H1 (cell line): ENCODE results near the gene CST9L. TPM values are rescaled to one million over a fixed set of nuclear protein-coding genes. Genes with fewer than 3 reads are reported as not detected.

Experiments used
- CTCF ChIA-PET: fragments of 300-600 bp; sonication (Branson Sonifier 250); formaldehyde crosslinking; loops from one replicate; lab custom pipeline; 2021; ENCODE audit not compliant: partially characterized antibody; lab: Charles Lee
- POLR2A ChIA-PET: fragments of 300-600 bp; sonication (Branson Sonifier 250); formaldehyde crosslinking; loops from one replicate; lab custom pipeline; 2021; ENCODE audit warnings: inconsistent platforms; ENCODE audit not compliant: partially characterized antibody; lab: Charles Lee
- DNase-seq, 2 experiments: peaks; one replicate each; pipeline versions ENCODE4 v3.0.0 to v3.0.0-alpha.2; 2010 to 2022; ENCODE audit warnings: low spot score in 2 of 2, low read depth in 1 of 2, mixed read lengths in 1 of 2
- FAIRE-seq: peaks from 2 replicates; lab custom pipeline; 2011; peaks lifted over from hg19 to GRCh38; lab: Jason Lieb, UNC
- H2AFZ ChIP-seq: 2 replicates; pipeline ENCODE4 v1.8.1; 2012; ENCODE audit warnings: low read length, inconsistent platforms
- H2AK5ac ChIP-seq: 2 replicates; pipeline ENCODE4 v1.6.1; 2013; ENCODE audit warnings: low read depth, low read length
- H2BK120ac ChIP-seq: replicated peaks from 2 replicates; pipeline ENCODE3; 2013; ENCODE audit warnings: low read depth, low read length, inconsistent platforms
- H2BK12ac ChIP-seq: 2 replicates; pipeline ENCODE4 v1.6.1; 2013; ENCODE audit warnings: low read depth, low read length
- H2BK15ac ChIP-seq: 2 replicates; pipeline ENCODE4 v1.6.1; 2013; ENCODE audit warnings: low read length
- H2BK20ac ChIP-seq: 2 replicates; pipeline ENCODE4 v1.6.1; 2013; ENCODE audit warnings: low read length
- H2BK5ac ChIP-seq: 2 replicates; pipeline ENCODE4 v1.6.1; 2013; ENCODE audit warnings: low read depth, low read length
- H3K14ac ChIP-seq: 2 replicates; pipeline ENCODE4 v1.6.1; 2013; ENCODE audit warnings: inconsistent platforms; ENCODE audit not compliant: insufficient read length
- H3K18ac ChIP-seq: 2 replicates; pipeline ENCODE4 v1.6.1; 2013; ENCODE audit warnings: low read length; ENCODE audit errors: extremely low read depth
- H3K23ac ChIP-seq: 2 replicates; pipeline ENCODE4 v1.6.1; 2013; ENCODE audit warnings: inconsistent platforms; ENCODE audit not compliant: insufficient read length
- H3K23me2 ChIP-seq: 2 replicates; pipeline ENCODE4 v1.6.1; 2013; ENCODE audit warnings: low read depth, low read length
- H3K27ac ChIP-seq: 2 replicates; pipeline ENCODE4 v1.6.1; 2011; ENCODE audit warnings: low read depth, low read length, inconsistent platforms
- H3K27me3 ChIP-seq, 4 experiments: replicated peaks in 1 of 4; 1 replicate in 1 of 4; 2 replicates in 3 of 4; pipeline versions ENCODE4 v1.6.1 to v1.8.1; 2011 to 2013; ENCODE audit warnings: low read length in 3 of 4, mild to moderate bottlenecking in 3 of 4, inconsistent platforms in 2 of 4, mixed read lengths in 2 of 4, moderate library complexity in 1 of 4; ENCODE audit not compliant: control insufficient read depth in 3 of 4, insufficient read depth in 3 of 4; ENCODE audit errors: extremely low read depth in 1 of 4
- H3K36me3 ChIP-seq, 4 experiments: 2 replicates each; pipeline versions ENCODE4 v1.6.1 to v1.8.1; 2011 to 2013; ENCODE audit warnings: mild to moderate bottlenecking in 4 of 4, low read length in 3 of 4, moderate library complexity in 2 of 4, control low read depth in 1 of 4, inconsistent platforms in 1 of 4; ENCODE audit not compliant: insufficient read depth in 4 of 4, control insufficient read depth in 2 of 4
- H3K4ac ChIP-seq: replicated peaks from 2 replicates; pipeline ENCODE3; 2013; ENCODE audit warnings: low read length, low read depth, mixed read lengths, inconsistent platforms; ENCODE audit not compliant: insufficient read length
- H3K4me1 ChIP-seq, 4 experiments: replicated peaks in 1 of 4; 1 replicate in 1 of 4; 2 replicates in 3 of 4; pipeline versions ENCODE4 v1.6.1 to v1.8.1; 2011 to 2013; ENCODE audit warnings: low read length in 3 of 4, inconsistent platforms in 2 of 4, mixed read lengths in 1 of 4; ENCODE audit not compliant: insufficient read depth in 4 of 4, control insufficient read depth in 3 of 4
- H3K4me2 ChIP-seq, 2 experiments: 2 replicates each; pipeline versions ENCODE4 v1.6.1 to v1.8.1; 2011 to 2013; ENCODE audit warnings: low read depth in 2 of 2, low read length in 2 of 2, control low read depth in 1 of 2, inconsistent platforms in 1 of 2, mild to moderate bottlenecking in 1 of 2; ENCODE audit not compliant: insufficient read depth in 1 of 2
- H3K4me3 ChIP-seq, 4 experiments: fragments of 200-600, 300-600 bp in 1 of 4; sonication (generic), shearing (Covaris generic), sonication (Bioruptor Twin) in 1 of 4; 2 replicates each; pipeline versions ENCODE4 v1.5.1 to v1.8.1; 2011 to 2016; ENCODE audit warnings: low read length in 4 of 4, low read depth in 3 of 4, control low read depth in 2 of 4, inconsistent platforms in 2 of 4, mild to moderate bottlenecking in 2 of 4, mixed read lengths in 1 of 4, moderate library complexity in 1 of 4; ENCODE audit not compliant: insufficient read depth in 2 of 4; ENCODE audit errors: extremely low read depth in 1 of 4
- H3K56ac ChIP-seq: replicated peaks from 2 replicates; pipeline ENCODE3; 2013; ENCODE audit warnings: low read depth, mild to moderate bottlenecking, mixed read lengths, low read length, inconsistent platforms; ENCODE audit not compliant: insufficient read length
- H3K79me1 ChIP-seq: 2 replicates; pipeline ENCODE4 v1.6.1; 2013; ENCODE audit warnings: low read depth, low read length, control low read depth
- H3K79me2 ChIP-seq, 2 experiments: 2 replicates each; pipeline versions ENCODE4 v1.6.1 to v1.8.1; 2012 to 2013; ENCODE audit warnings: low read length in 2 of 2, mild to moderate bottlenecking in 2 of 2, inconsistent platforms in 1 of 2; ENCODE audit not compliant: insufficient read depth in 2 of 2, control insufficient read depth in 1 of 2
- H3K9ac ChIP-seq, 4 experiments: replicated peaks in 1 of 4; 1 replicate in 1 of 4; 2 replicates in 3 of 4; pipeline versions ENCODE4 v1.6.1 to v1.8.1; 2011 to 2013; ENCODE audit warnings: low read depth in 3 of 4, low read length in 3 of 4, control low read depth in 2 of 4, mild to moderate bottlenecking in 2 of 4, moderate library complexity in 2 of 4, inconsistent platforms in 1 of 4; ENCODE audit errors: extremely low read depth in 1 of 4
- H3K9me3 ChIP-seq, 2 experiments: 2 replicates each; pipeline versions ENCODE4 v1.6.1 to v1.8.1; 2012 to 2013; ENCODE audit warnings: mild to moderate bottlenecking in 2 of 2, moderate library complexity in 2 of 2, control low read depth in 1 of 2, inconsistent platforms in 1 of 2, low read depth in 1 of 2, low read length in 1 of 2, mixed read lengths in 1 of 2; ENCODE audit not compliant: insufficient read depth in 2 of 2
- H4K20me1 ChIP-seq, 2 experiments: replicated peaks in 1 of 2; 2 replicates each; pipeline versions ENCODE3 to v1.8.1; 2011 to 2013; ENCODE audit warnings: inconsistent platforms in 2 of 2, low read length in 2 of 2, mild to moderate bottlenecking in 1 of 2; ENCODE audit not compliant: insufficient read depth in 2 of 2, control insufficient read depth in 1 of 2
- H4K5ac ChIP-seq: 2 replicates; pipeline ENCODE4 v1.6.1; 2013; ENCODE audit warnings: low read length, low read depth, mixed read lengths, inconsistent platforms; ENCODE audit not compliant: insufficient read length
- H4K8ac ChIP-seq: 2 replicates; pipeline ENCODE4 v1.8.0; 2013; ENCODE audit warnings: mild to moderate bottlenecking, moderate library complexity, low read length, inconsistent platforms; ENCODE audit not compliant: insufficient read depth; ENCODE audit errors: extremely low read depth
- H4K91ac ChIP-seq: replicated peaks from 2 replicates; pipeline ENCODE3; 2013; ENCODE audit warnings: low read length, mixed read lengths, inconsistent platforms; ENCODE audit not compliant: insufficient read length
- ATF2 ChIP-seq: IDR thresholded peaks from 2 replicates; pipeline ENCODE4 v1.6.1; 2012; ENCODE audit warnings: low read length, inconsistent platforms
- CBX5 ChIP-seq: fragments of 300-800, 300-1000 bp; sonication (generic); IDR thresholded peaks from 2 replicates; pipeline ENCODE4 v1.7.1; 2016; ENCODE audit warnings: antibody characterized with exemption, low read length, low read depth
- CHD1 ChIP-seq: IDR thresholded peaks from 2 replicates; pipeline ENCODE4 v1.6.1; 2012; ENCODE audit warnings: low read depth, low read length, improper control_type of control experiment
- GABPA ChIP-seq: IDR thresholded peaks from 2 replicates; pipeline ENCODE4 v1.6.1; 2011; ENCODE audit warnings: mild to moderate bottlenecking, low read length, moderate library complexity, borderline replicate concordance; ENCODE audit not compliant: insufficient read depth
- NANOG ChIP-seq: IDR thresholded peaks from 2 replicates; pipeline ENCODE4 v1.6.1; 2011; ENCODE audit warnings: low read length, low read depth, mild to moderate bottlenecking, inconsistent platforms; ENCODE audit not compliant: insufficient read depth, poor library complexity, severe bottlenecking
- NRF1 ChIP-seq: IDR thresholded peaks from 2 replicates; pipeline ENCODE4 v1.6.1; 2011; ENCODE audit warnings: mild to moderate bottlenecking, low read depth, low read length, improper control_type of control experiment
- SUZ12 ChIP-seq: fragments of 200-600 bp; sonication (generic); IDR thresholded peaks from 2 replicates; pipeline ENCODE4 v1.6.1; 2012; ENCODE audit warnings: mild to moderate bottlenecking, inconsistent platforms, low read length, moderate library complexity, mixed read lengths
- ZNF274 ChIP-seq: IDR thresholded peaks from 2 replicates; pipeline ENCODE4 v1.7.0; 2012; ENCODE audit warnings: low read length, borderline replicate concordance; ENCODE audit errors: extremely low read depth
- WGBS, 2 experiments: shearing (Covaris generic) in 1 of 2; methylation state at CpG; one replicate each; pipeline versions ENCODE4 v1.1.6 to v1.1.7; 2013 to 2015; ENCODE audit warnings: low lambda C conversion rate in 2 of 2, mixed read lengths in 2 of 2, inconsistent platforms in 1 of 2, low coverage in 1 of 2, missing lambda C conversion rate in 1 of 2; ENCODE audit not compliant: insufficient replicate concordance in 2 of 2, insufficient coverage in 1 of 2, insufficient read length in 1 of 2; ENCODE audit errors: extremely low coverage in 1 of 2, missing lambda C conversion rate in 1 of 2; 5-methylcytosine and 5-hydroxymethylcytosine counted together
- polyA plus RNA-seq, 7 experiments: library from polyadenylated mRNA; depleted of rRNA in 3 of 7; stranded (reverse) in 5 of 7; unstranded in 2 of 7; fragments of >200 nt in 5 of 7; fragments of 200-250 nt in 2 of 7; gene quantifications; 1 replicate in 5 of 7; 2 replicates in 1 of 7; 4 replicates in 1 of 7; pipeline versions ENCODE4 v1.2.1 to v1.2.3, GENCODE V29; 2011 to 2013; ENCODE audit warnings: missing spikeins in 2 of 7, mixed read lengths in 2 of 7
- total RNA-seq: library from RNA; stranded (reverse); fragmentation: NEBNext Ultra II Directional; extraction: Animal tissue kit (Norgen Biotek cat#: 25700); gene quantifications from 2 replicates; pipeline ENCODE4 v1.2.1, GENCODE V29; 2021

CST9L gene
- total and polyA plus RNA-seq, 2 of the 8 experiments (the other 6 are each of a cell fraction or from before 2014, with no cell fraction given), result not detected

- Histone ChIP-seq H3K79me1 (no peaks in the 10 kb centered on the region), H3K23me2 (no peaks in the 10 kb centered on the region), H2BK20ac (no peak overlapping the region), H4K91ac (no peak overlapping the region), H2BK12ac (no peak overlapping the region), H3K23ac (no peak overlapping the region), H3K4me3 (no peak overlapping the region), H2BK5ac (no peak overlapping the region), H3K27ac (no peak overlapping the region), H3K4me2 (no peak overlapping the region), H2BK15ac (no peak overlapping the region), H2BK120ac (no peak overlapping the region), H3K36me3 (no peaks in the 10 kb centered on the region), H4K20me1 (no peaks in the 10 kb centered on the region), H3K79me2 (no peaks in the 10 kb centered on the region), H4K5ac (no peak overlapping the region), H3K27me3 (no peaks in the 10 kb centered on the region), H2AK5ac (no peak overlapping the region), H3K18ac (no peak overlapping the region), H3K9ac (no peak overlapping the region), H3K4ac (no peak overlapping the region), H3K14ac (no peak overlapping the region), H4K8ac (no peak overlapping the region), H3K56ac (no peak overlapping the region), H3K4me1 (no peaks in the 10 kb centered on the region), H3K9me3 (no peaks in the 10 kb centered on the region), H2AFZ (no peak overlapping the region)
- POLR2A ChIA-PET, result no interaction called here
- CTCF ChIA-PET, result interaction anchor here (0.8 to 1.4 kb wide), 2 partner anchors 13 to 60 kb away, joined by 3 read pairs; no protein-coding TSS in a partner anchor
- TF ChIP-seq GABPA (no peak), ATF2 (no peak), CBX5 (no peak), NRF1 (no peak), SUZ12 (no peak), ZNF274 (no peak), CHD1 (no peak), NANOG (no peak)
- FAIRE-seq, result no peak
- 87% methylated on average over 12 of the region's 12 CpGs; no CpG with 5 or more reads in 1 of the 2 experiments for WGBS, 2 experiments
- DNase-seq, result no peak
These were observed 21.7 kb downstream of the CST9L start for GRCh38 chr20:23546435-23547144.
